Mammary epithelial cell (primary cell): ENCODE results near the gene HS3ST5.

Experiments
- EZH2 ChIP-seq: IDR thresholded peaks from 2 replicates; pipeline ENCODE4 v1.6.1; 2012; ENCODE audit warnings: low read length, inconsistent platforms, borderline replicate concordance
- TF ChIP-seq, protein P1 (sequence below), 2 donors: IDR thresholded peaks in 1 of 2; conservative IDR thresholded peaks in 1 of 2; 2 replicates each; pipeline ENCODE4 v1.5.1; 2011 to 2012; ENCODE audit warnings: inconsistent platforms in 2 of 2, low read length in 2 of 2, mild to moderate bottlenecking in 2 of 2, control low read depth in 1 of 2, low read depth in 1 of 2; ENCODE audit not compliant: insufficient read depth in 1 of 2; ENCODE audit errors: extremely low read depth in 1 of 2

DNA sequence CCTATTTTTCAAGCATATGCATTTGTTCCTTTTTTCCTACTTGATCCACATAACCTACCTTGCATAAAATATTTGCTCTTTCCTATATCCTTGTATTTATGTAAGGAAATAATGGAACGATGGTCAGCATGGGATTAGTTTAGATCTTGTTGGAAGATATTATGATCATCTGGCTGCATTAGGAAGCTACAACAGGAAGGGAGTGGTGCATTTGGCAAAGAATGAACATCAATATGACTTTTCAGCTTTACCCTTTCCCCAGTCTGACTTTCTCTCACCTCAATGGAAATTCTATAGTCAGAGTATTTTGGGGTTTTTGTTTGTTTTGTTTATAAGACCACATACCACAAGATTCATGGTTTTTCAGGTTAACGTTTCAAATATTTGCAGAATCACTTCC is 66.0 kb downstream of the HS3ST5 start:
- TF ChIP-seq, protein P1, sequence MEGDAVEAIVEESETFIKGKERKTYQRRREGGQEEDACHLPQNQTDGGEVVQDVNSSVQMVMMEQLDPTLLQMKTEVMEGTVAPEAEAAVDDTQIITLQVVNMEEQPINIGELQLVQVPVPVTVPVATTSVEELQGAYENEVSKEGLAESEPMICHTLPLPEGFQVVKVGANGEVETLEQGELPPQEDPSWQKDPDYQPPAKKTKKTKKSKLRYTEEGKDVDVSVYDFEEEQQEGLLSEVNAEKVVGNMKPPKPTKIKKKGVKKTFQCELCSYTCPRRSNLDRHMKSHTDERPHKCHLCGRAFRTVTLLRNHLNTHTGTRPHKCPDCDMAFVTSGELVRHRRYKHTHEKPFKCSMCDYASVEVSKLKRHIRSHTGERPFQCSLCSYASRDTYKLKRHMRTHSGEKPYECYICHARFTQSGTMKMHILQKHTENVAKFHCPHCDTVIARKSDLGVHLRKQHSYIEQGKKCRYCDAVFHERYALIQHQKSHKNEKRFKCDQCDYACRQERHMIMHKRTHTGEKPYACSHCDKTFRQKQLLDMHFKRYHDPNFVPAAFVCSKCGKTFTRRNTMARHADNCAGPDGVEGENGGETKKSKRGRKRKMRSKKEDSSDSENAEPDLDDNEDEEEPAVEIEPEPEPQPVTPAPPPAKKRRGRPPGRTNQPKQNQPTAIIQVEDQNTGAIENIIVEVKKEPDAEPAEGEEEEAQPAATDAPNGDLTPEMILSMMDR (conservative IDR thresholded peaks at IDR 0.05 in 1 of 2, IDR thresholded peaks at IDR 0.05 in 1 of 2; ENCODE audit: extremely low read depth in 1 of 2, insufficient read depth in 1 of 2, low read depth in 1 of 2, low read length in 2 of 2): no peak
- no peak for TF ChIP-seq EZH2
